IPS-NIHi11 (cell line): ENCODE measurements around the gene STAB2.
A peak's percentile ranks its signal among the peaks of the same experiment; 100 is the strongest.

Source experiments
- DNase-seq: peaks from one replicate; pipeline ENCODE4 v3.0.0; 2012; ENCODE audit warnings: mixed read lengths, low spot score

Gene STAB2

DNA sequence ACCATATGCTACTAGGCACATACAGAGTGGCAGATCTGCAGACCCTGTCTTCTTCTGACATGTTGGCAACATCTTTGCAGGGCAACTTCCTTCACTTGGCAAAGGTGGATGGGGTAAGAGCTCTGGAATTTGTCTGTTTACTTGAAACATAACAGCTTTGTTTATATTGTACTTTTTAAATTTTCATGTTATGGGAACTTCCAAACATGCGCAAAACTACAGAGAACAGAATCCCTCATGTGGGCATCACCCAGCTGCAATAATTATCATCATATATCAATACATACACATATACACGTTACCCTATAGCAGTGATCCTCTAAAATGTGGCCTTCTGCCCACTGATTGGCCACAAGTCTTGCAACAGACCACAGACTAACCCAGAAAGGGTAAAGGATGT, 103.4 kb downstream of the STAB2 start:
- no peak for DNase-seq

DNA sequence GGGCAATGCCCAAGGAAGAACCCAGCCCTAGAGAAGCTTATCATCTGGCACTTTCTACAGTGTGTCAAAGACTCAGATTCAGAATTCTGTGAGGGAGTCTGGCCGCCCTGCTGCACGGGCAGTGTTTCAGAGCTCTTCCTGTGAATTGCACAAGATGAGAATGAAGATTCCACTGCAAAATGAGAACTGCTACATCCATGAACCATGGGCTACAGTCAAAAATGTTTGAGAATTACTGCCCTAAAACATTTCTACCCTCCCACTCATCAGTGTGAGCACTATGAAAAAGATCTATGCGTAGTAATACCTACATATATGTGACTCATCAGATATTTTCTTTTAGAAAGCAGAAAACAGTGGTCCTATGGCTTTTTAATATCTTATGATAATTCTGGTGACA, 104.0 kb downstream of the STAB2 start:
- no peak for DNase-seq

DNA sequence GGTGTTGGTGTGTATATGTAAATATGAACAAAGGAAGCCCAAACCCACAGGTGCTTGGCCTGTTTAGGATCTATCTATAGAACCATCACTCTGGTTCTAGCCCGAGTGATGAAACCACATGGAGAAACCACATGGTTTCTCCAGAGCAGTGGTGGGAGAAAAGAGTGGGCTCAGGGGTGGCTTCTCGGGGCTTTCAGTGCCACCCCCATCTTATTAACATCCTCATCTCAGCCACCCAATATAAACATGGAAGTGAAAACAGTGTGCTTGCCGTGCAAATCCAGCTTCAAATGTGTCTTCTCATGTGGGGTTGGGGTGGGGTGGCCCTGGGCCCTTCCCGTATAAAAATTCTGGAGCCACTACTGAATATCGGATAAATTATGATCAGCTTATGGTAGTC, 109.0 kb downstream of the STAB2 start:
- DNase-seq, result no peak

DNA sequence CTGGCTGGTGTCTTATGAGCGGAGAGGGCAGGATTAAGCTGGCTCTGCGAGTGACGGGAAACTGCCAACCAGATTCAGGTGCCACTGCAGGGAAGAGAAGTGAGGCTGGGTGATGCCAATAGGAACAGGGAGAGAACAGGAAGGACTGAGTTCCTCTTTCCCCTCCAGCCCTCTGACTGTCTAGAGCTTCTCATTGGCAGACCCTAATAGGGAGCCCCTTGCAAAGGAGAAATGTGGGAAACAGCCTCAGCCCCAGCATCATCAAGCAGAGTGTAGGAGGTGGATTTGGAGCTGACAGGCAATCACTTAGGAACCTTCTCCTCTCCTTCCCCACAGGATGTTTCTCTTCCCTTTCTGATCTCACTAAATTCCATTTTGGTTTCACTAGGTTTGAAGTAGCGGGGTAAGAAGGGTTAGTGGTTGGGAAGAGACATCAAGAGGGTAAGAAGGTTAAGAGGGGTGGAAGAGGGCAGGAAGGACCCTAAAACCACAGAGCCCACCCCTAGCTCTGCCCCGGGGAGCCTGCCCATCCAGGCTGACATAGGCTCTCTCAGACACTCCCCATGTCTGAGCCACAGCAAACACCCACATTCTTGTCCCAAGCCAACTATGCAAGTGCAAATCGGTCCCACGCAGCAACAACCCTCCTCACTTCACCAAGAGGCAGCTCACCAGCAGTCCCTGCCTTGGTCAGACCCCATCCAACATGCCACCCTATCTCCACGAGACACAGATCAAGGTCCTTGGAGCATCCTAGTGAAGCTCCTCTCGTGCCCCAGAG, 111.1 kb downstream of the STAB2 start:
- DNase-seq, result no peak

DNA sequence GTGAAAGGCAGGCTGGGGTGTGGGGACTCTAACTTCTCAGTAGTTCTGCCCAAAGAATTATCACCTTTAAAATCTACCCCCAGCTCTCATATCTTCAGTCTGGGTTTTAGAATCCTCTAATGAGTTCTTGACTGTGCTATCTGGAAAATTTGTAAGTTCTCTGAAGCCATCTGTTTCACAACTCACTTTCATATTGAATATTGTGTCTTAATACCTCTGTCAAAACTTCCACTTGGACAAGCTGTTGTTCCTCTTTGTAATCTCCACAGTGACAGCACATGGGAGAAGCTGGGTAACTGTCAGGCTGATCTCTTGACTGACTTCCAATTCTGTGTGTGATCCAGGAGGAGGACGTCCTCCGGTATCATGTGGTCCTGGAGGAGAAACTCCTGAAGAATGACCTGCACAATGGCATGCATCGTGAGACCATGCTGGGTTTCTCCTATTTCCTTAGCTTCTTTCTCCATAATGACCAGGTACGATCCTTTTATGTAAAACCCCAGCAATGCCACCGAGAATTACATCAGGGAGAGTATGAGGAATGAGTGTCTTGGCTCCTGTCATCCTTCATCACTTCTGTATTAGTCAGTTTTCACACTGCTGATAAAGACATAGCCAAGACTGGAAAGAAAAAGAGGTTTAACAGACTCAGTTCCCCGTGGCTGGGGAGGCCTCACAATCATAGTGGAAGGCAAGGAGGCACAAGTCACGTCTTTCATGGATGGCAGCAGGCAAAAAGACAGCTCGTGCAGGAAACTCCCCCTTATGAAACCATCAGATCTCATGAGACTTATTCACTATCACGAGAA, 111.9 kb downstream of the STAB2 start:
- no peak for DNase-seq

DNA sequence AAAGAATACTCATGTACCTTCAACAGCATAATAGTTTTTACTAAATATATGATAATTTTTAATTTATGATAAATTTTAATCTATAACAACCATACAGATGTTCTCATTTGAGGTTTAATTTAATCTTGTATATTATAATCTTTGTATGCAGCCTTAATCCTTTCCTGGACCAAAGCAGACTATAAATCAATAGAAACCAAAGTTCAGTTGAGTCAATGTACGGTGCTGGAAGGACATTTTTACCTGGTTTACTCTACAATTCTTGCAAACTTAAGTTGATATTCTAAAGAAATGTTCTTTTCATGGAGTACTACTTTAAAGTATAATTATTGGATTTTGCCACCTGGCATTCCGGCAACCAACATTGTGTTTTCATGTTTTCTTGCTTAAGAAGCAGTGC, 118.0 kb downstream of the STAB2 start:
- DNase-seq, result no peak

DNA sequence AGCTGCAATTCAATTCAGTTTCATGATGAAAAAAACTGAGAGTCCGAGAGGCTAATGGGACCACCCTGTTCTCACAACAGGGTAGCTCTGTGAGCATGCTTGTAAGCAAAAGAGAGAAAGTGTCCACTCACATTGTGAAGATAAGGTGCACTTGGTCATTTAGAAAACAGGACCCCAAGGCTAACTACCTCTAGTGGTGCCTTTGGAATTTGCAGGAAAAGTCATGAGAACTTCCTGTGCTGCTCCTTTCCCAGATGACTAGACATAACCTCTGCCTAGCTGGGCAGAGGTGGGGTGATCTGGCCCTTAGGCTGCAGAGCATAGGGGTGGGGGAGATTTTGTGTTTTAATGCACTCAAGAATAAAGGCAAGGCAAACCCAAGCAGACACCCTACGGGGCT, 118.9 kb downstream of the STAB2 start:
- peak; percentile 59 for DNase-seq

DNA sequence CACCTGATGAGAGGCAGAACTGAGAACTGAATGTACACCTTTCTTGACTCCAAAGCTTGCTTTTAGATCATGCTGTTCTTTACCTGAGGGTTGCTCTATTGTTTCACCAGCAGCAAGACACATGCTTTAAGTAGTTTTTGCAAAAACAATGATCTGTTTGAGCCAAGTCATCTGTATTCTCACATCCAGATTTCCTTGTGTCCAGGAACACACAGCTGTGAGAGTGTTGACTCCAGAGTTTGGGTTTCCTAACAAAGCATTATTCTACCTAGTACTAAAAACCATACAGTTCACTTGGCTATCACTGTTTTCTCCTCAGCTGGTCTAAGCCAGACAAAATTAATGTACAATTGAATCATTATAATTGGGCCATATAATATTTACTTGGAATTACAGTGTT, 120.4 kb downstream of the STAB2 start:
- DNase-seq, result no peak

DNA sequence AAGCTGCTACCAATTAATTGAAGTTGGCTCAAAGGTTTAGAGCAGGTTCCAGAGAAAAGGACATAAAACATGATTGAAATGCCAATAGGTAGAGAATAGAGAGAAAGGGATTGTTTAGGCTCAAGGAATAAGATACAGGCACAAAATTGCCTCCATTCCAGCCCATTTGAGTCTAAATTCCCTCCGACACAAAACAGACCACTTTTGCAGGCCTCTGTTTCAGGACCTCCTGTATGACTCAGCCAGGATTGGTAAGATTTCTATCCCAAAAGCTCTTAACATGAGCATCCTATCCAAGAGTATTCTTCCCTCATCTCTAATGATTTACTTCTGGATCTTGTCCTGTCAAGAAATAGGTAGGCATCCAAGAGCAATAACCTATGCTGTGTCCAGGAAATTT, 123.5 kb downstream of the STAB2 start:
- DNase-seq, result no peak

DNA sequence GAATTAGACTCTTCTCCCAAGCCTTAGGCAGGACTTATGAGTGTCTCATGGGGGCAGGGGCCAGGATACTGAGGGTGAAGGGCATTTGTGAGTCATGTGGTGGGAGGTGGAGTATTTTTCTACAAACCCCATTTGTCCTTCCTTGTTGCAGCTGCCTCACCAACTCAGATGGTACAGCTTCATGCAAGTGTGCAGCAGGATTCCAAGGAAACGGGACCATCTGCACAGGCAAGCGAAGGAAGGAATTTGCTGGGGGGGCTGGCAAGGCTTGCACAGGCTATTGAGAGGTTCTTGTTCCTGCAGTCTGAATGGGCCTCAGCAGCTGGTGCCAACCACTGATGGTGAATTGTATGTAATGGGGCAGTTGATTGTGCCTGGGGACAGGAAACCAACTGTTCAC, 125.1 kb downstream of the STAB2 start:
- no peak for DNase-seq

DNA sequence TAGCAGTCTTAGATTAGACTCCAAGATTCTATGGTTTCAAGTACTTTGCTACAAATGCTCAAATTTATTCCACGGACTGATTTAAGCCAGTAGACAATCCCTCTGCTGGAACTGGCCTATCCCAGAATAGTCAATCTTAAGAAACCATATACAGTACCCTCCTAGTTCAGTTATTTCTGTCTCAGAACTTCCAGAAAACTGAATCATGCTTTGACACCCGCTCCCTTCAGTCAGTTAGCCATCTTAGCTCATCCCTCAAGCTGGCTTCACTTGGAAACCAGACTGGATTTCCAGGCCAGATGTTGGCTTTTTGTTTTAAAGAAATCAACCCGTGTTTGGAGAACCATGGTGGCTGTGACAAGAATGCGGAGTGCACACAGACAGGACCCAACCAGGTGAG, 128.4 kb downstream of the STAB2 start:
- no peak for DNase-seq

DNA sequence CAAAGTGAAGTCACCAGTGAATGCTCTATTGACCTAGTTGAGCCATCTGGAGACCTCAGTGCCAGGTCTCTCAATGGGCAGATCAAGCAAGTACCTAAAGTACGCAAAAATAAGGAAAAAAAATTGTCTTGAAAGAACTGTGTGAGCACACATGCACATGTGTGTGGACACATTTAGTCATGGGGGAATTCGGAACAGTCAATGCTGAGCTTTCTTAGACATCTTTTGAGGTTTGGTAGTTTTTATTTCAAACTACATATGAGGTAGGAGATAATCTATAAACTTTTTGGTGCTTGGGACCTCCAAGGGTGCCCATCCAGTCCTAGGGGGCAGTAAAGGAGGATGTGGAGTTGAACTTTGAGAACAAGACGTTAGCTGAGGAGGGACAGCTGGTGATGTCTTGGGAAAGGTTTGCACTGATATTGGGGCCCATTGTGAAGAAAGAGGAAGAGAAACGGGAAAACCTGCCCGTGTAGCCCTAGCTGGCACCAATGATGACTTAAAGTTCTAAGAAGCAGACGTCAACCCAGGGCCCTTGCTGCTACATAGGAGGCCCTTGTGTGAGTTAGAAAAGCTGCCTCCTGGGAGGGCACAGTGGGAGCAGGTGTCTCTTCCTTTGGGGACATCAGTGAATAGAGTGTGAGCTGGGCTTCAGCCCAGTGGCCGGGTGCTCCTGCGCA, 129.6 kb downstream of the STAB2 start:
- DNase-seq, result no peak

DNA sequence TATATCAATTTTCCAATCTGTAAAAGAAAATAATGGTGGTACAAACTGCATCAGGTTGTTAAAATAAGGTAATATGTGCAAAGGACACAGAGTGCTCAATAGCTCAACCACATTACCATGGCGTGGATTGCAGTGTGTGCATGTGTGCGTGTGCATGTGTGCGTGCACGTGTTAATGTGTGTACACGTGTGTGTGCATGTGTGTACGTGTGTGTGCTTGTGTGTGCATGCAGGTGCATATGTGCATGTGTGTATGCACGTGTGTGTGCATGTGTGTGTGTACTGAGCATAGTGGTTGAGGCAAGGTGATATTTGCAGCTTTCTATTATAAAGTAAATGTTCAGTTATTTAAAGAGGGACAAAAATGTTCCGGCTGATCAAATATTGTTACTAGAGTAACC, 138.3 kb downstream of the STAB2 start:
- DNase-seq, result no peak

DNA sequence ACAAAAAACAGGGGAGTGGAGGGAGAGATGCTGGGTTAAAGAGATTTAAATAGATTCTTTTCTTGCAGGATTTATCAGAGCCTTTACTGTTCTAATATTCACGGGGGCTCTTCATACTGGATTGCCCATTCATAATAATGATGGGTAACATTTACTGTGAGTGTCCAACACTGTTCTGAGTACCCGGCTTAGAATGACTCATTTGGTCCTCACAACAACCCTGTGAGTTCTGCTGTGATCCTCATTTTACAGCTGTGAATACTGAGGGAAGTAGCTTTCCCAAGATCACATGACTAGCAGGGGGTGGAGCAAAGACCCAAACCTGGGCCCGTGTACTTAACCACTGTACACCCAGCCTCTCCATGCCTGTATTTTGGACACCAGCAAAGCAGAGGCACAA, 140.6 kb downstream of the STAB2 start:
- DNase-seq, result no peak

DNA sequence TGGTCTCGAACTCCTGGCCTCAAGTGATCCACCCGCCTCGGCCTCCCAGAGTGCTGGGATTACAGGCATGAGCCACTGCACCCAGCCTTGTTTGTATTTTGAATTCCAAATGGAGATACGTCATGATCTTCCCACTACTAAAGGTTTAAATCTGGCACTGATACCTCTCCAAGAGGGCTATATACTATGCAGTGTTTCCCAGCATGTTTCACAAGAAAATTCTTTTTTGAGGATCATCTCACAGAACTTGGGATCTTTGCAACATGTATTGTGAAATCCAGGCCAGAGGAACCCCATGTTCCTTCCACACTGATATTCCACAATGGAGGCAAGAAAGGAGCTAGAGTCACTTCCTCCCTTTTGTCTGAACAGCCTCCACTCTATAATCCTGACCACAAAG, 141.2 kb downstream of the STAB2 start:
- no peak for DNase-seq

DNA sequence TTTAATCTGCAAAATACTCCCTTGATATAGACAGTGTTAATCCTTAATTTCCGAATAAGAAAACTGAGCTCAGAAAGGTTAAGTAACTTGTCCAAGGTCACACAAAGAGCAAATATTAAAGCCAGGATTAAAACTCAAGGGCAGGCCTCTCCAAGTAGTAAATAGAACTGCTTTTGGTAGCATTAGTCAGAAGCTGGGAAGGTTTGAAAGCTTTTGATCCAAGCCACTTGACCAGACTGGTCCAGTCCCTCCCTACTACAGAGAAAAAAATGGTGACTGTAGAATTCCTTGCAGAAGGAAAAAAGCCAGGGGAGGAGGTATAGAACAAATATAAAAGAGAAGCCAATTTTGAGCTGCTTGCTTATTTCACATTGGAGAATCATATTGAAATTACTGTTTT, 142.4 kb downstream of the STAB2 start:
- no peak for DNase-seq

DNA sequence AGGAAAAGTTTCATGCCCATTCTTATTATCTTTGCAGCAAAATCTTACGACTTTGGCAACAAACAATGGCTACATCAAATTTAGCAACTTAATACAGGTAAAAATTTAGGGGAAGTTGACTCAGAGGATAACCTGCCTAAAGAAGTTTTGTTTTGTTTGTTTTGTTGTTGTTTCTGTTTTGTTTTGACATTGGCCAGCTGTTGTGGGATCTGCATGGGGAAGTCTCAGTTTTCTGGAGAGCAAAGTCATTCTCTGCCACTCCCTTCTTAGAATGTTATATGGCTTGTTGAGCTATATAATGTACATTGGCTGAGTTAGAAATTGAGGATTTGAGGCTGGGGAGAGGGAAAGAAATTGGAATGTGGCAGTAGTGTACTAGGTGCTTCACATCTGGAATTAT, 144.5 kb downstream of the STAB2 start:
- no peak for DNase-seq

DNA sequence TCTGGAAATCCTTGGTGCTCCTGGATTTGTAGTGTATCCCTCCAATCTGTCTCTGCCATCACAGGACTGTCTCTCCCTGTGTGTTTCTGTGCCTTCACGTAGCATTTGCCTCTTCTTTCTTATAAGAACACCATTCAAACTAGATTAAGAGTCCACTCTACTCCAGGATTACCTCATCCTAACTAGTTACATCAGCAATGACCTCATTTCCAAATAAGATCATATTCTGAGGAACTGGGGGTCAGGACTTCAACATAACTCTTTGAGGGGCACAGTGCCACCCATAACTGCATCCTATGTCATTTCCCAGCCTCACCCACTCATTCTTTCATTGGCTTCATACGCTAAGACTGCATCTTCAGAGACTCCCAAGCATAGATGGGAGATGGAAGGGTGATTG, 147.8 kb downstream of the STAB2 start:
- DNase-seq, result no peak

DNA sequence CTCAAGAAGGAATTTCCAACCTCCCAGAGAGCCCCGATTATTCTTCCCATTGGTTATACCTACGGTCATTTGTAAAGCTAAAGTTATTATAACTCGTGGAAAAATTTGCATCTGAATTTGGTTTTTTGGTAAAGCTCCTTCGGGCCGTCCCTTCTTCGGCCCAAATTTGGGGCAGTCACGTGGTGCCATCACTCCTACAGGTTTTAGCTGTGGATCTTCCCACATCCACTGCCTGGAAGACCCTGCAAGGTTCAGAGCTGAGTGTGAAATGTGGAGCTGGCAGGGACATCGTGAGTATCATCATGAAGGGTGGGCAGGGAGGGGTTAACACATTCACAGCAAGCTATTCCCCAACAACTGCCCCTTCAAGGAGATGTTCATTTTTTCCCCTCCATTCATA, 148.2 kb downstream of the STAB2 start:
- DNase-seq, result no peak

DNA sequence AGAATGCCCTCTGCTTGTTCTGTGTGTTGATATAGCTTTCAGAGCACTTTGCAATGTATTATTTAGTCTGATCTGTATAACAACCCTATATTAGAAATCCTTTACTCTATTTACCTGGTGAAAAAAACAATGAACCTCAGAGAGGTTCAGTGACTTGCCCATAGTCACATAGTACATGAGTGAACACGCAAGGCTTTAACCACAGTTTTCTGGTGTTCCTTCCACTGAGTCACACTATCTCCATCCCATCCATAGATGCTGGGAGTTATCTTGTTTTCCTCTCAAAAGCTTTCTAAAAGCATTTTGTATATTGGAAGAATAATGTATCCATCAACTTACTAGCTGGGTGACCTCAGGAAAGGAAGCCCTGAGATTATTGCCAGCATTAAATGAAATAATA, 149.5 kb downstream of the STAB2 start:
- no peak for DNase-seq

DNA sequence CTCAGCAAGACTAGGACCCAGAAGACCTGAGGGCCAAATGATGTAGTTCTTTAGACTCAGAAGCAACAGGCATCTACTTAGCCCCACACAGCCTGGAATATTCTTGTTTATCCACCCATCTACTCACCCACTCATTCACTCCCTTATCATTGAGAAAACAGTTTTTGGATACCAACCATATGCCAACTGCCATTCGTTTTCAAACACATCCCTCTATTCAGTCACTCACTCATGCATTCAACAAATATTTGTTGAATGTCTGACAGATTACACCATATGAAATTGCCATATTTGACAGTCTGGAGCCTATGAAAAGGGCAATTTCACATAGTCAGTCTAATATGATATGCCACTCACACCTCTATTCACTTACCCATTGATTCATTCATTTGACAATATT, 150.8 kb downstream of the STAB2 start:
- no peak for DNase-seq

DNA sequence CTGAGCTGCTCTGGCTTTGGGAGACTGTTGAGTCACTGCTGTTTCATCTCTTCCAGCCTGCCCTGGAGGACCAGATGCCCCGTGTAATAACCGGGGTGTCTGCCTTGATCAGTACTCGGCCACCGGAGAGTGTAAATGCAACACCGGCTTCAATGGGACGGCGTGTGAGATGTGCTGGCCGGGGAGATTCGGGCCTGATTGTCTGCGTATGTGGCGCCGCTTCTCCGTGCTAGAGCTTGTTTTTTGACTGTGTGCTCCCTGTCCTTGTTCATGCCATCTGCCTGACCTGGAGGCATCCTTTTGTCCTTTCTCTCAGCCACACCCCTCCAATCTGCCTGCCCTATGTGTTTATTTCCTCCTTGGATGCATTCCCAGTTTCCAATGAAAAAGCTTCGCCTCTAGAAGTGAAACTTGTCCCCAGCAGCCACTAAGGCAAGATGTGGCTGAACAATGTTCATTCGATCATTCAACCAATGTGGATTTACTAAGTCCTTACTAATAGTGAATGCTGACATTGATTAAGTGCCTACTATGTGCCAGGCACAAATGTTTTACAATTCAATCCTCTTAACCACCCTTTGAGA, 155.4 kb downstream of the STAB2 start:
- DNase-seq, result no peak

DNA sequence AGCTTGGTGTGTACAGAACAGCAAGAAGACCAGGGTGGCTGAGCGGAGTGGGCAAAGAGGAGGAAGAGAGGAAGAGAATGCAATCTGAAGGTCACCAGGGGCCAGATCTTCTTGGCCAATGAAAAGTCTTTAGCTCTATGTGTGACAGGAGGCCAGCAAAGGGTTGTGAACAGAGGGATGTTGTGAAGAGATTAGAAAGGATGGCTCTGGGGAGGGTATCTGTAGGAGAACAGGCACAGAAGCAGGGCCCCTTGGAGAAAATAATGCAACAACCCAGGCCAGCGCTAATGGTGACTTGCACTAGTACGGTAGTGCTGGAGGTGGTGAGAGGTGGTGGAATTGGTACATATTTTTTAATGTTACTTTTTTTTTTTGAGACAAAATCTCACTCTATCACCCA, 156.7 kb downstream of the STAB2 start:
- DNase-seq, result no peak
